Activated T-cell treated with anti-CD3 and anti-CD28 coated beads, Interleukin-2, amount 50 U/mL, for 4 hours (primary cell): ENCODE measurements around the gene MC1R. TPM values are rescaled to one million over a fixed set of nuclear protein-coding genes. Genes with fewer than 3 reads are reported as not detected.
"Not testable (repeated sequence)": the region's sequence is repeated elsewhere in the genome, so short reads cannot be mapped to it uniquely, and the experiment has no call there.

Experiments
- ATAC-seq, 2 donors: fragments of 200-7000 bp; cut with Tn5 transposase; one replicate each; pipeline ENCODE4 v1.10.0; 2021
- DNase-seq: peaks from one replicate; pipeline ENCODE4 v3.0.0-alpha.2; 2020
- H3K27me3 Mint-ChIP-seq: one replicate; pipeline ENCODE4 v1.8.0; 2021; ENCODE audit warnings: low read depth, mixed read lengths
- H3K36me3 Mint-ChIP-seq: one replicate; pipeline ENCODE4 v1.8.0; 2022; ENCODE audit warnings: mixed read lengths; ENCODE audit not compliant: insufficient read depth
- H3K4me1 Mint-ChIP-seq: one replicate; pipeline ENCODE4 v1.8.0; 2021; ENCODE audit warnings: low read depth, mixed read lengths
- H3K4me3 Mint-ChIP-seq: one replicate; pipeline ENCODE4 v1.8.0; 2021; ENCODE audit warnings: mild to moderate bottlenecking, moderate library complexity, mixed read lengths
- H3K9me3 Mint-ChIP-seq: one replicate; pipeline ENCODE4 v1.8.0; 2021; ENCODE audit warnings: mixed read lengths
- total RNA-seq, 3 donors: library from RNA; stranded (reverse); gene quantifications; one replicate each; pipeline ENCODE4 v1.2.1, GENCODE V29; 2021

MC1R gene
- total RNA-seq, 3 donors from 2014 or later, result 2.5 to 3.0 (median 2.6) TPM

GRCh38 chr16:89931305-89931896 is 12.7 kb downstream of the MC1R start:
- H3K4me1 Mint-ChIP-seq, result no peaks in the 10 kb centered on the region
- H3K36me3 Mint-ChIP-seq, result no peaks in the 10 kb centered on the region
- no peak for DNase-seq
- ATAC-seq, result no peak
- no peaks in the 10 kb centered on the region for H3K9me3 Mint-ChIP-seq
- no peak overlapping the region for H3K4me3 Mint-ChIP-seq
- peaks cover 30% of the 10 kb centered on the region for H3K27me3 Mint-ChIP-seq

DNA sequence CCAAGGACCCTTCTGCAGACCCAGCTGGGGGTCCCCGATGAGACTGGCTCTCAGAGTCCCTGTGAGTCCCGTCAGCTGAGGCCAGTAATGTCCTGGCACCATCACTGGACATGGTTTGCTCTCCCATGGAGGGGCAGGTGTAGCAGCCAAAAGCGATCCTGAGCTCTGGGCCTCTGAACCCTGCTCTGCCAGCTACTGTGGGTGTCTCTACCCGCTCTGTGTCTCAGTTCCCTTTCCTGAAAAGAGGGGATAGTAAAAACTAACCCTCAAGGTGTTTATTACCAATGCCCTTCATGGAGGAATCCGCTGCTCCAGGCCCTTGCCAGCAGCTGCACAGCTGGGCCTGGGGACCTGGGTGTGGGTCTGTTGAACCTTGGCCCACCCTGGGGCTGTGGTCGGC is 13.3 kb downstream of the MC1R start:
- Mint-ChIP-seq H3K9me3 (no peaks in the 10 kb centered on the region), H3K4me3 (no peak overlapping the region), H3K36me3 (no peaks in the 10 kb centered on the region), H3K4me1 (no peaks in the 10 kb centered on the region), H3K27me3 (peaks cover 26% of the 10 kb centered on the region)
- ATAC-seq (no peak), DNase-seq (no peak)

DNA sequence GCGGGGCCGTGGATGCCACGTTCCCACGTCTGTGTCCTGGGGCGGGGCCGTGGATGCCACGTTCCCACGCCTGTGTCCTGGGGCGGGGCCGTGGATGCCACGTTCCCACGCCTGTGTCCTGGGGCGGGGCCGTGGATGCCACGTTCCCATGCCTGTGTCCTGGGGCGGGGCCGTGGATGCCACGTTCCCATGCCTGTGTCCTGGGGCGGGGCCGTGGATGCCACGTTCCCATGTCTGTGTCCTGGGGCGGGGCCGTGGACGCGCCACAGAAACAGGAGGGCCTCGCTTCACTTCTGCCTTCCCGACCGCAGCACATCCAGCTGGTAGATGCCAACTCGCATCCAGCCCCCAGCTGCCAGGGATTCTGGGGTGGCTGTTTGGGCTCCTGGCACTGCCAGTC is 15.4 kb downstream of the MC1R start:
- ATAC-seq, H3K4me3 Mint-ChIP-seq, DNase-seq, H3K4me1 Mint-ChIP-seq, H3K36me3 Mint-ChIP-seq, H3K9me3 Mint-ChIP-seq: not testable (repeated sequence)
- peaks cover 20% of the 10 kb centered on the region for H3K27me3 Mint-ChIP-seq

DNA sequence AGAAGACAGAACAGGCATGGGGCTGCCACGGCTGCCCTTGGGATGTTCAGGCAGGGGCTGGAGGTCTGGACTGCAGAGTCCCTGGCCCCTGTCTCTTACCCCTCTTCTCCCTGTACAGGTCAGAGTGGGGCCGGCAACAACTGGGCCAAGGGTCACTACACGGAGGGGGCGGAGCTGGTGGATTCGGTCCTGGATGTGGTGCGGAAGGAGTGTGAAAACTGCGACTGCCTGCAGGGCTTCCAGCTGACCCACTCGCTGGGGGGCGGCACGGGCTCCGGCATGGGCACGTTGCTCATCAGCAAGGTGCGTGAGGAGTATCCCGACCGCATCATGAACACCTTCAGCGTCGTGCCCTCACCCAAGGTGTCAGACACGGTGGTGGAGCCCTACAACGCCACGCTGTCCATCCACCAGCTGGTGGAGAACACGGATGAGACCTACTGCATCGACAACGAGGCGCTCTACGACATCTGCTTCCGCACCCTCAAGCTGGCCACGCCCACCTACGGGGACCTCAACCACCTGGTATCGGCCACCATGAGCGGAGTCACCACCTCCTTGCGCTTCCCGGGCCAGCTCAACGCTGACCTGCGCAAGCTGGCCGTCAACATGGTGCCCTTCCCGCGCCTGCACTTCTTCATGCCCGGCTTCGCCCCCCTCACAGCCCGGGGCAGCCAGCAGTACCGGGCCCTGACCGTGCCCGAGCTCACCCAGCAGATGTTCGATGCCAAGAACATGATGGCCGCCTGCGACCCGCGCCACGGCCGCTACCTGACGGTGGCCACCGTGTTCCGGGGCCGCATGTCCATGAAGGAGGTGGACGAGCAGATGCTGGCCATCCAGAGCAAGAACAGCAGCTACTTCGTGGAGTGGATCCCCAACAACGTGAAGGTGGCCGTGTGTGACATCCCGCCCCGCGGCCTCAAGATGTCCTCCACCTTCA is 16.2 kb downstream of the MC1R start:
- H3K4me1 Mint-ChIP-seq, result no peaks in the 10 kb centered on the region
- H3K4me3 Mint-ChIP-seq, result no peak overlapping the region
- H3K36me3 Mint-ChIP-seq, result no peaks in the 10 kb centered on the region
- ATAC-seq (no peak), DNase-seq (no peak)
- peaks cover 15% of the 10 kb centered on the region for H3K27me3 Mint-ChIP-seq
- no peaks in the 10 kb centered on the region for H3K9me3 Mint-ChIP-seq

DNA sequence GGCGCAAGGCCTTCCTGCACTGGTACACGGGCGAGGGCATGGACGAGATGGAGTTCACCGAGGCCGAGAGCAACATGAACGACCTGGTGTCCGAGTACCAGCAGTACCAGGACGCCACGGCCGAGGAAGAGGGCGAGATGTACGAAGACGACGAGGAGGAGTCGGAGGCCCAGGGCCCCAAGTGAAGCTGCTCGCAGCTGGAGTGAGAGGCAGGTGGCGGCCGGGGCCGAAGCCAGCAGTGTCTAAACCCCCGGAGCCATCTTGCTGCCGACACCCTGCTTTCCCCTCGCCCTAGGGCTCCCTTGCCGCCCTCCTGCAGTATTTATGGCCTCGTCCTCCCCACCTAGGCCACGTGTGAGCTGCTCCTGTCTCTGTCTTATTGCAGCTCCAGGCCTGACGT is 17.0 kb downstream of the MC1R start:
- not testable (repeated sequence) for ATAC-seq, H3K36me3 Mint-ChIP-seq, H3K9me3 Mint-ChIP-seq, H3K4me1 Mint-ChIP-seq, H3K4me3 Mint-ChIP-seq, DNase-seq
- peaks cover 11% of the 10 kb centered on the region for H3K27me3 Mint-ChIP-seq

- Mint-ChIP-seq H3K36me3 (no peaks in the 10 kb centered on the region), H3K4me3 (no peak overlapping the region), H3K4me1 (no peaks in the 10 kb centered on the region), H3K27me3 (peaks cover 9% of the 10 kb centered on the region), H3K9me3 (no peaks in the 10 kb centered on the region)
- DNase-seq (no peak), ATAC-seq (no peak)
Measured at GRCh38 chr16:89936034-89936433, 17.4 kb downstream of the MC1R start.

GRCh38 chr16:89936508-89936907 is 17.8 kb downstream of the MC1R start:
- Mint-ChIP-seq H3K4me3 (no peak overlapping the region), H3K4me1 (no peaks in the 10 kb centered on the region), H3K27me3 (peaks cover 6% of the 10 kb centered on the region), H3K36me3 (no peaks in the 10 kb centered on the region), H3K9me3 (no peaks in the 10 kb centered on the region)
- DNase-seq (no peak), ATAC-seq (no peak)

DNA sequence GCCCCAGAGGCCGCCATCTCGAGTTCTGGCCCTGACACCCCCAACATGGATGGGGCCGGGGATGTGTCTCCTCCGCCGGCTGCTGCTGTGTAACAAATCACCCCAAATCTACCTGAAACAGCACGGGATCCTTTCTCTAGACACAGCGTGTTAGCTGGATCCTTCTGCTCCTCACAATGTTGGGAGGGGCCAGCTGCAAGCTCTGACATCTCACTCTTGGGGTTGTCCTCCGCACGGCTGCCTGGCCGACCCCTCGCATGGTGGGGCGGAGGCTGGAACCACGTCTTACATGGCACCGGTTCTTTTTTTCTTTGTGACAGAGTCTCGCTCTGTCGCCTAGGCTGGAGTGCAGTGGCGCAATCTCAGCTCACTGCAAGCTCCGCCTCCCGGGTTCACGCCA is 18.3 kb downstream of the MC1R start:
- Mint-ChIP-seq H3K9me3 (no peaks in the 10 kb centered on the region), H3K36me3 (no peaks in the 10 kb centered on the region), H3K4me3 (no peak overlapping the region), H3K4me1 (no peaks in the 10 kb centered on the region), H3K27me3 (peaks cover 8% of the 10 kb centered on the region)
- DNase-seq, result no peak
- ATAC-seq, result no peak

DNA sequence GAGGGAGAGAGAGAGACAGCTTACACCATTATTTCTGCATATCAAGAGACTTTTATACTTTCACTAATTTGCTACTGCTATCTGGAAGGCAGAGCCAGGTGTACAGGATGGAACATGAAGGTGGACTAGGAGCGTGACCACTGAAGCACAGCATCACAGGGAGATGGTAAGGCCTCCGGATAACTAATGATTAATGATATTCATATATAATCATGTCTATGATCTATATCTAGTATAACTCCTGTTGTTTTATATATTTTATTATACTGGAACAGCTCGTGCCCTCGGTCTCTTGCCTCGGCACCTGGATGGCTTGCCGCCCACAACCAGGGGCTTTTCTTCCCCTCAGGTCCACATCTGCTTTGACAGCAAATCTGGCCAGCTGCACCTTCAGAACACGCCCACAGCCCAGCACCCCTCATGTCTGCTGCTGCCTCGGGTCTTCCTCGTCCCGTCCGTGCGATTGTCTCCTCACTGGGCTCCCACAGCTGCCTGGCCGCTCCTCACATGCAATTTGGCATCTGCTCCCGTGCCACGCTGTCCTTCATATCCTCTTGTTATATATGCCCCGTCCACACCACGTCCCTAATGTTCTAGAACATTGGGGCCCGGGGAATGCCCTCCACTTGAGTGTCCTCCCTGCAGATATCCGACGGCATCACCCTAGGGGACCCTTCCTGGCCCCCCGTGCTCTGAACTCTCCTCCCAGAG is 19.7 kb downstream of the MC1R start:
- ATAC-seq (no peak), DNase-seq (no peak)
- H3K27me3 Mint-ChIP-seq, result peaks cover 8% of the 10 kb centered on the region
- no peak overlapping the region for H3K4me3 Mint-ChIP-seq
- H3K4me1 Mint-ChIP-seq, result no peaks in the 10 kb centered on the region
- no peaks in the 10 kb centered on the region for H3K36me3 Mint-ChIP-seq
- H3K9me3 Mint-ChIP-seq, result no peaks in the 10 kb centered on the region

DNA sequence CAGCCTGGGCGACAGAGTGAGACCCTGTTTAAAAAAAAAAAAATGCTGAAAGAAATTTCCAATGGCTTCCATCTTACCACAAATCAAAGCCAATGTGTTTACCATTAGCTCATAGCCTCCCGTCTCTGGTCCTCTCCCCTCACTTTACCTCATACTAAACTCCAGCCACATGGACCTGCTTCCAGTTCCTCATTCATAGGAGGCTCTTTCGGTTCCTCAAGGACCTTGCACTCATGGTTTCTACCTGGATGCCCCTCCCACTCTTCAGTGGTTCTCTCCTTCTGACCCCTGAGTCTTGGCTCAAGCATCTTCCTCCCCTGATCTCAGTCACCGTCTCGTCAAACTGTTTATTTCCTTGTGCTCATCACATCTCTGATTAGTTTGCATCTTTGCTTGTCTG is 26.1 kb downstream of the MC1R start:
- H3K9me3 Mint-ChIP-seq, result no peaks in the 10 kb centered on the region
- ATAC-seq (no peak), DNase-seq (no peak)
- H3K27me3 Mint-ChIP-seq, result peaks cover 25% of the 10 kb centered on the region
- H3K4me1 Mint-ChIP-seq, result peaks cover 13% of the 10 kb centered on the region
- no peaks in the 10 kb centered on the region for H3K36me3 Mint-ChIP-seq
- no peak overlapping the region for H3K4me3 Mint-ChIP-seq

DNA sequence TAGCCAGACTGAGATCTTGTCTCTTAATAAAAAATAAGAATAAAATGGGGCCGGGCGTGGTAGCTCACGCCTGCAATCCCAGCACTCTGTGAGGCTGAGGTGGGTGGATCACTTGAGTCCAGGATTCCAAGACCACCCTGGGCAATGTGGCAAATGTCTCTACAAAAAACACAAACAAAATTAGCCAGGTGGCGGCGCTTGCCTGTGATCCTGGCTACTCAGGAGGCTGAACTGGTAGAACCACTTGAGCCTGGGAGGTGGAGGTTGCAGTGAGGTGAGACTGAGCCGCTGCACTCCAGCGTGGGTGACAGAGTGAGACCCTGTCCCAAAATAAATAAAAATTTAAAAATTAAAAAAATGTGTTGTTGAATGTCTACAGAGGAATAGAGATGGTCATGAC is 27.0 kb downstream of the MC1R start:
- Mint-ChIP-seq H3K4me1 (peaks cover 20% of the 10 kb centered on the region), H3K36me3 (no peaks in the 10 kb centered on the region), H3K9me3 (no peaks in the 10 kb centered on the region), H3K4me3 (no peak overlapping the region), H3K27me3 (peaks cover 25% of the 10 kb centered on the region)
- ATAC-seq (no peak), DNase-seq (no peak)

GRCh38 chr16:89946515-89946914 is 27.9 kb downstream of the MC1R start:
- H3K9me3 Mint-ChIP-seq, result no peaks in the 10 kb centered on the region
- ATAC-seq (no peak), DNase-seq (no peak)
- H3K27me3 Mint-ChIP-seq, result peaks cover 23% of the 10 kb centered on the region
- H3K36me3 Mint-ChIP-seq, result no peaks in the 10 kb centered on the region
- H3K4me1 Mint-ChIP-seq, result peaks cover 20% of the 10 kb centered on the region
- H3K4me3 Mint-ChIP-seq, result no peak overlapping the region

GRCh38 chr16:89949121-89949742 is 30.6 kb downstream of the MC1R start:
- ATAC-seq (peak in 1 of 2 donors; percentile 16), DNase-seq (no peak)
- H3K4me1 Mint-ChIP-seq, result peaks cover 20% of the 10 kb centered on the region
- H3K9me3 Mint-ChIP-seq, result no peaks in the 10 kb centered on the region
- H3K36me3 Mint-ChIP-seq, result no peaks in the 10 kb centered on the region
- H3K4me3 Mint-ChIP-seq, result peak overlapping the region; percentile 80
- peaks cover 21% of the 10 kb centered on the region for H3K27me3 Mint-ChIP-seq

- Mint-ChIP-seq H3K4me3 (peak overlapping the region; percentile 80), H3K36me3 (peaks cover 3% of the 10 kb centered on the region), H3K27me3 (peaks cover 20% of the 10 kb centered on the region), H3K4me1 (peaks cover 20% of the 10 kb centered on the region), H3K9me3 (no peaks in the 10 kb centered on the region)
- DNase-seq, result no peak
- no peak for ATAC-seq
Measured at GRCh38 chr16:89949756-89950155, 31.1 kb downstream of the MC1R start.
